Neural cell (in vitro differentiated cells): ENCODE measurements around the gene ADIPOR2.

Source experiments
- CTCF ChIP-seq: fragments of 450-650 bp; IDR thresholded peaks from 2 replicates; pipeline ENCODE4 v1.5.1; 2014; ENCODE audit warnings: antibody characterized with exemption, mild to moderate bottlenecking, moderate library complexity; ENCODE audit not compliant: poor library complexity, severe bottlenecking
- TAF1 ChIP-seq: IDR thresholded peaks from 2 replicates; pipeline ENCODE4 v1.6.1; 2012; ENCODE audit warnings: low read depth

- TF ChIP-seq CTCF (peak; percentile 98), TAF1 (no peak)
These were observed 105.1 kb downstream of the ADIPOR2 start for GRCh38 chr12:1795785-1796514.
